ENCODE results near the gene ADAMTS16. TPM values are rescaled to one million over a fixed set of nuclear protein-coding genes. Genes with fewer than 3 reads are reported as not detected.

The ADAMTS16 gene
- total RNA-seq, 4 donors from 2014 or later, result 0.19 TPM; not detected in 3

- peaks cover 0 to 6% (median 0%) of the 10 kb centered on the region in 4 donors for H3K27me3 ChIP-seq
- no peaks in the 10 kb centered on the region for H3K9me3 ChIP-seq
- H3K4me3 ChIP-seq, result no peak overlapping the region
- H3K36me3 ChIP-seq, result no peaks in the 10 kb centered on the region
- intact Hi-C loops (cut with DNase I), result no loop called here
- DNase-seq, result no peak
- TF ChIP-seq CTCF (IDR thresholded peaks at IDR 0.05), result no peak
- no peak for TF ChIP-seq POLR2A (IDR thresholded peaks at IDR 0.05)
- H3K27ac ChIP-seq, result no peak overlapping the region
- H3K4me1 ChIP-seq, result no peaks in the 10 kb centered on the region
- WGBS, 2 donors, result 76 to 89% methylated on average over 3 of the region's 3 CpGs
These were observed 51.8 kb downstream of the ADAMTS16 start for GRCh38 chr5:5191906-5192305.

GRCh38 chr5:5192681-5193080 lies 52.6 kb downstream of the ADAMTS16 start:
- intact Hi-C loops (cut with DNase I), result no loop called here
- Histone ChIP-seq H3K4me1 (no peaks in the 10 kb centered on the region), H3K9me3 (no peaks in the 10 kb centered on the region), H3K4me3 (no peak overlapping the region), H3K27ac (no peak overlapping the region), H3K27me3 (peaks cover 0 to 6% (median 0%) of the 10 kb centered on the region in 4 donors), H3K36me3 (no peaks in the 10 kb centered on the region)
- no peak for DNase-seq
- no peak for TF ChIP-seq CTCF (IDR thresholded peaks at IDR 0.05)
- no peak for TF ChIP-seq POLR2A (IDR thresholded peaks at IDR 0.05)
- 59 to 71% methylated on average over 2 of the region's 2 CpGs for WGBS, 2 donors

GRCh38 chr5:5195128-5195918 lies 55.2 kb downstream of the ADAMTS16 start:
- TF ChIP-seq POLR2A (IDR thresholded peaks at IDR 0.05) (no peak), CTCF (IDR thresholded peaks at IDR 0.05) (no peak)
- Histone ChIP-seq H3K36me3 (no peaks in the 10 kb centered on the region), H3K27me3 (peaks cover 0 to 5% (median 0%) of the 10 kb centered on the region in 4 donors), H3K4me3 (no peak overlapping the region), H3K4me1 (no peaks in the 10 kb centered on the region), H3K9me3 (no peaks in the 10 kb centered on the region), H3K27ac (no peak overlapping the region)
- intact Hi-C loops (cut with DNase I), result no loop called here
- no peak for DNase-seq
- WGBS, 2 donors, result 87 to 92% methylated on average over 4 of the region's 4 CpGs

GRCh38 chr5:5198135-5198534 lies 58.0 kb downstream of the ADAMTS16 start:
- Histone ChIP-seq H3K4me3 (no peak overlapping the region), H3K27me3 (peaks cover 0 to 5% (median 0%) of the 10 kb centered on the region in 4 donors), H3K4me1 (no peaks in the 10 kb centered on the region), H3K9me3 (no peaks in the 10 kb centered on the region), H3K36me3 (no peaks in the 10 kb centered on the region), H3K27ac (no peak overlapping the region)
- DNase-seq, result no peak
- TF ChIP-seq CTCF (IDR thresholded peaks at IDR 0.05) (no peak), POLR2A (IDR thresholded peaks at IDR 0.05) (no peak)
- intact Hi-C loops (cut with DNase I), result no loop called here
- WGBS, 2 donors, result 75 to 76% methylated on average over 7 of the region's 7 CpGs

- no peaks in the 10 kb centered on the region for H3K4me1 ChIP-seq
- WGBS, 2 donors, result no CpG with 5 or more reads among the region's 1 CpG
- H3K36me3 ChIP-seq, result no peaks in the 10 kb centered on the region
- no peak overlapping the region for H3K4me3 ChIP-seq
- intact Hi-C loops (cut with DNase I), result no loop called here
- TF ChIP-seq POLR2A (IDR thresholded peaks at IDR 0.05), result no peak
- no peak for TF ChIP-seq CTCF (IDR thresholded peaks at IDR 0.05)
- DNase-seq, result no peak
- no peak overlapping the region for H3K27ac ChIP-seq
- H3K27me3 ChIP-seq, result peaks cover 0 to 5% (median 0%) of the 10 kb centered on the region in 4 donors
- H3K9me3 ChIP-seq, result no peaks in the 10 kb centered on the region
These were observed 58.7 kb downstream of the ADAMTS16 start for GRCh38 chr5:5198815-5199214.

Measured in esophagus squamous epithelium (tissue), 5 donors.